Esophagus (tissue), 2 donors: Measurements from ENCODE around the gene SYTL2. TPM values are rescaled to one million over a fixed set of nuclear protein-coding genes. Genes with fewer than 3 reads are reported as not detected.

Source experiments
- H3K27ac ChIP-seq, 2 donors: one replicate each; pipeline ENCODE4 v1.5.1; 2013; ENCODE audit warnings: low read depth in 2 of 2, mild to moderate bottlenecking in 2 of 2, inconsistent platforms in 1 of 2, low read length in 1 of 2, moderate library complexity in 1 of 2
- H3K27me3 ChIP-seq, 2 donors: one replicate each; pipeline ENCODE4 v1.6.1; 2013; ENCODE audit warnings: low read length in 2 of 2, control low read depth in 1 of 2, mild to moderate bottlenecking in 1 of 2; ENCODE audit not compliant: insufficient read depth in 2 of 2, control insufficient read depth in 1 of 2
- H3K36me3 ChIP-seq, 2 donors: one replicate each; pipeline ENCODE4 v1.6.1; 2013; ENCODE audit warnings: low read length in 1 of 2; ENCODE audit not compliant: control insufficient read depth in 2 of 2, insufficient read depth in 2 of 2
- H3K4me1 ChIP-seq, 2 donors: one replicate each; pipeline ENCODE4 v1.6.1; 2013; ENCODE audit warnings: low read length in 1 of 2; ENCODE audit not compliant: control insufficient read depth in 2 of 2, insufficient read depth in 2 of 2
- H3K4me3 ChIP-seq, 2 donors: one replicate each; pipeline ENCODE4 v1.5.1; 2013; ENCODE audit warnings: low read length in 2 of 2, mild to moderate bottlenecking in 2 of 2, low read depth in 1 of 2, moderate library complexity in 1 of 2
- H3K9me3 ChIP-seq, 2 donors: one replicate each; pipeline ENCODE4 v1.6.1; 2013; ENCODE audit warnings: mild to moderate bottlenecking in 2 of 2, low read depth in 1 of 2, low read length in 1 of 2, moderate library complexity in 1 of 2; ENCODE audit not compliant: control insufficient read depth in 2 of 2, insufficient read depth in 1 of 2
- WGBS, 2 donors: extraction: QIAGEN DNeasy Blood & Tissue Kit; methylation state at CpG; one replicate each; pipeline ENCODE4 v1.1.7; 2013; 5-methylcytosine and 5-hydroxymethylcytosine counted together
- polyA plus RNA-seq, 2 donors: library from polyadenylated mRNA; stranded (reverse); fragments of 200-250 nt; gene quantifications; one replicate each; pipeline ENCODE4 v1.2.3, GENCODE V29; 2013
- donor health status: healthy with polysubstance abuse.
- donor health status: Bipolar disorder and iron deficiency.

SYTL2 gene
- polyA plus RNA-seq, 2 donors, result 3.4 to 5.0 TPM

DNA sequence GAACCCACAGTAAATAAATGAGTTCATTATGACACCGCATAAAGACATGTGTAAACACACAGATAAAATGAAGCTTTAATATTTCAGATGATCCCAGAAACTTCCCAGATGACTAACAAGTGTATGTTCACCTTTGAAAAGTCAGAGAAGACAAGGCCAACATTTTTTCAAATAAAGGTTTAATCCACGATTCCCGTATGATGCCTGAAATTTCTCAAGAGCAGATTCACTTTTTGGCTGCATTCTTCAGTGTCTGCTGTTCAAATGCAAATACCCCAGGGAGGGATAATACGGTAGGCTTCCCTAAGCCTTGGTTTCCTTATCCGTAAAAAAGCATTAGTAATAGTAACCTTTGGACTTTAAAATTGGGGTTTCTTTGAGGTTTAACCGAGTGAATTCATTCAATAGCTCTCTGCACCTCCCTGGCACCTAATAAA lies 62.5 kb downstream of the SYTL2 start:
- H3K4me1 ChIP-seq, result no peaks in the 10 kb centered on the region
- H3K4me3 ChIP-seq, result no peak overlapping the region
- WGBS, 2 donors, result 51 to 63% methylated on average over 6 of the region's 6 CpGs
- H3K36me3 ChIP-seq, result no peaks in the 10 kb centered on the region
- no peaks in the 10 kb centered on the region for H3K9me3 ChIP-seq
- no peaks in the 10 kb centered on the region for H3K27me3 ChIP-seq
- H3K27ac ChIP-seq, result no peak overlapping the region

DNA sequence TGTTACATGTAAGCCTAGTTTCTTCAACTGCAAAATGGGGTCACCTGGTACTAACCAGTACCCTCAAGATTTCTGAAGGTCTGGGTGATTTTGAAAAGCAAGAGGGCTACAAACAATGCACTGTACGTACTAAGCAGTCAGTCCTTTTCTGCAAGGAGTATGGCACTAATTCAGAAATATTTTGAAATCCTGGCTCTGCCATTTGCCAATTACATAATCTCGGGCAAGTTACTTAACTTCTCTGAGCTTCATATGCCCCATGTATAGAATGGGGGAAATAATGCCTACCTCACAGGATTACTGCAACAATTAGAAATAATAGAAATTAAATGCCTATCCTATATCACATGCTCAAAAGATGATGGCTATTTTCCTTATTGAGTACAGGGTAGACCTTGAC lies 64.3 kb downstream of the SYTL2 start:
- H3K4me1 ChIP-seq, result no peaks in the 10 kb centered on the region
- 54 to 79% methylated on average over 2 of the region's 2 CpGs for WGBS, 2 donors

DNA sequence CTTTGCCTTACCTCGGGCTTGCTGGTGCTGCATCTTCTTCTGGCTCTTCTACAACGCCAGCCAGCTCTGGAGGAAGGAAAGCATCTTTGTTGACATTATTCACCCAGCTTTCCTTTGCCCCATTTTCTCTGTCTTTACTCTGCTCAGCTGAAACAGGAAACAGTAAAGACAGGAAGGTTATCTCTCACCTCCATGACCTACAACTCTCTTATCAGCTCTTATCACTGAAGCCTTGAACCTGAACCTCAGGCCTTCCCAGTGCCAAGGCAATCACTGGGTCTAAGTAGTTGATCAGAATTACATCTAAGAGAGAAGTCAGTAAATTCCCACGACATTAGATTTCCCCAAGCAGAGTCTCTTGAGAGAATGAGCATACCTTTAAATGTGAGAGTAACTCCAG lies 65.3 kb downstream of the SYTL2 start:
- Histone ChIP-seq H3K27me3 (no peaks in the 10 kb centered on the region), H3K4me1 (no peaks in the 10 kb centered on the region), H3K27ac (no peak overlapping the region), H3K9me3 (no peaks in the 10 kb centered on the region), H3K36me3 (no peaks in the 10 kb centered on the region), H3K4me3 (no peak overlapping the region)
- WGBS, 2 donors, result 49 to 70% methylated on average over 3 of the region's 3 CpGs

More for the DNA sequence above, 64.3 kb downstream of the SYTL2 start:
- Histone ChIP-seq H3K27me3 (no peaks in the 10 kb centered on the region), H3K36me3 (no peaks in the 10 kb centered on the region), H3K27ac (no peak overlapping the region), H3K4me3 (no peak overlapping the region), H3K9me3 (no peaks in the 10 kb centered on the region)

DNA sequence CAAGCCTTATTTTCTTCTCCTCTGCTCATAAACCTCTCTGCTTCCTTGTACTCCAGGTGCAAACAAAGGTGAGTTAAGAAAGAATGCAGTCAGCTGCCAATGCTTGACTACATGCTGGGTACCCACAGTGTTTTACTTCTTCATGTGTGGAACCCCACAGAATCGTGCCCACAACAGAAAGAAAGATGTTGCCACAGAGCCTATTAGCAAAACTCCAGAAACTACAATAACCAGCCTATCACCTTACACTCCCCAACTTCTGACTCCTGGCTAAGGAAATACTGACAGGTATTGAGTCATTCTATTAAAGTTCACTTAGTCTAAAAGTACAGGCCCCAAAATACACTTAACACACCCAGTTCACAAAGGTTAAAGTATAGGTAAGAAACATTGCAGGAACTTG lies 68.1 kb downstream of the SYTL2 start:
- Histone ChIP-seq H3K36me3 (no peaks in the 10 kb centered on the region), H3K9me3 (no peaks in the 10 kb centered on the region), H3K27me3 (no peaks in the 10 kb centered on the region), H3K4me3 (no peak overlapping the region), H3K4me1 (peaks cover 0 to 2% of the 10 kb centered on the region in 2 donors), H3K27ac (peak overlapping the region; percentile 57 to 68)
- 27 to 34% methylated on average over 1 of the region's 1 CpG for WGBS, 2 donors

DNA sequence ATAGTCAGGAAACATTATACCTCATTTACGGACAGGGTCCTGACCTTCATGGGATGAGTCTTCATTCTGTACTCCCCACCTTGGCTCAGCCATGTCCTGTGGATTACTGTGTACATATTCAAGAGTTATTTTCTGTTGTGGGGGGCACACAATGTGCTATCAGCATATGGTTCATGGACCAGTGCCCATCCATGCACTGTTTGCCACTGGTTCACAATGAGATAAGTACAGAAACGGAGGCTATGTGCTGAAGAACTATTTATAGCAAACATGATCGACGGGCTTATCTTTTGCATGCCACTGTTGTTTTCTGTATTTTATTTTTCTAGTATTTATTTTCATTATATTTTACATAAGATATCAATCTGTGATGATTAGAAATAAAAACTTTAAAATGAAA lies 68.6 kb downstream of the SYTL2 start:
- Histone ChIP-seq H3K4me3 (no peak overlapping the region), H3K36me3 (no peaks in the 10 kb centered on the region), H3K27me3 (no peaks in the 10 kb centered on the region), H3K9me3 (no peaks in the 10 kb centered on the region), H3K27ac (peak overlapping the region in 1 of 2 donors; percentile 57), H3K4me1 (peaks cover 2 to 4% of the 10 kb centered on the region in 2 donors)
- WGBS, 2 donors, result 71 to 82% methylated on average over 4 of the region's 4 CpGs

GRCh38 chr11:85740481-85741400 lies 70.2 kb downstream of the SYTL2 start:
- H3K4me3 ChIP-seq, result no peak overlapping the region
- no peak overlapping the region for H3K27ac ChIP-seq
- H3K27me3 ChIP-seq, result no peaks in the 10 kb centered on the region
- H3K36me3 ChIP-seq, result no peaks in the 10 kb centered on the region
- peaks cover 2 to 4% of the 10 kb centered on the region in 2 donors for H3K4me1 ChIP-seq
- no peaks in the 10 kb centered on the region for H3K9me3 ChIP-seq
- WGBS, 2 donors, result 27 to 48% methylated on average over 4 of the region's 4 CpGs

GRCh38 chr11:85737738-85738137 lies 73.2 kb downstream of the SYTL2 start:
- Histone ChIP-seq H3K4me1 (peaks cover 2 to 4% of the 10 kb centered on the region in 2 donors), H3K4me3 (no peak overlapping the region), H3K27ac (peak overlapping the region in 1 of 2 donors; percentile 42), H3K36me3 (no peaks in the 10 kb centered on the region), H3K9me3 (no peaks in the 10 kb centered on the region), H3K27me3 (no peaks in the 10 kb centered on the region)
- 57 to 60% methylated on average over 2 of the region's 2 CpGs for WGBS, 2 donors

DNA sequence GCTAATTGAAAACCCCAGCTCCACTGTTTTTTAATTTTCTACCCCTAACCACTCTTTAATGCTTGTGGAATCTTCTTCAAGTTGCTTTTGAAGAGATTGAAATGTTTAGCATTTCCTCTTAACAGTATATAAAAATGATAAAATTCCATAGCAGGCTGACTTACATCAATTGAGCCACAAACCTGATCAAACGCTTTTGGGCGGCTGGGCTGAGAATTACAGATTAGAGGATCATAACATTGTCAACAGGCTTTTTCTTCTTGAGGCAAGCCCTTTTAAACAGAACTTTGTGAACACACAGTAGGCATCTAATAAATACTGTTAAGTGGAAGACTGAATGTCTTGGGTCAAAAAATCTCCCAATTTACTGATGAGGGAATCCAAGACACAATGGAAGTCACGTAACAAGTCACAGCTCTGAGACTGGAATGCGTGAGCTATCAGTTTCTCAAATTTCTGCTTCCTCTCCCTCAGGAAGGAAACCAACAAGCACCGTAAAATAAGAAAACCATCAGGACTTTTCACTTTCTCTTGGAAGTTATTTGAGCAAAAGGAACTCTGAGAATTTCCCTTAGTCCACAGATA lies 75.0 kb downstream of the SYTL2 start:
- Histone ChIP-seq H3K4me1 (peaks cover 2 to 4% of the 10 kb centered on the region in 2 donors), H3K4me3 (no peak overlapping the region), H3K9me3 (no peaks in the 10 kb centered on the region), H3K36me3 (no peaks in the 10 kb centered on the region), H3K27me3 (no peaks in the 10 kb centered on the region), H3K27ac (no peak overlapping the region)
- WGBS, 2 donors, result 70% methylated on average over 5 of the region's 5 CpGs

DNA sequence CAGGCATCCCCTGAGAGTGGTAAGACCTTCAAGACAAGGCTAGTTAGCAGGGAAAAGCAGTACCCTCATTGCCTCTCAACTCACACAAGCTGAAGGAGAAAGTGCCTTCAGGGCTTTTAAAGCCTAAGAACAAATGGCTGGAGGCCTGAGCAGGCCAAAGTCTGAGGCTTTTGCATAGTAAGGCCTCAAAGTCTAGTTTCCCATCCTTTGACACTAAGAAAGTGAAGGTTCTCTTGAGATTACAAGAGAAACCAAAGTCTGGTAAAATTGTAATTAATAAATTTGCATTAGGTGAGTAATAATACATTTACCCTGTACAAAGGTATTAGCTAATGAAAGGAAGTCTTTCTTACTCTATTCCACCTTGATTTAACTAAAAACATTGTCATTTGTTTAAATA lies 78.0 kb downstream of the SYTL2 start:
- Histone ChIP-seq H3K4me3 (no peak overlapping the region), H3K9me3 (no peaks in the 10 kb centered on the region), H3K27me3 (no peaks in the 10 kb centered on the region), H3K4me1 (peaks cover 0 to 4% of the 10 kb centered on the region in 2 donors), H3K27ac (no peak overlapping the region), H3K36me3 (no peaks in the 10 kb centered on the region)
